CD4-positive, alpha-beta memory T cell (primary cell): ENCODE results near the gene TUBB4A. TPM values are rescaled to one million over a fixed set of nuclear protein-coding genes. Genes with fewer than 3 reads are reported as not detected.

Experiments used
- polyA plus RNA-seq, 2 donors: library from polyadenylated mRNA; unstranded; fragments of 300-500 nt; fragmentation: Illumina TruSeq; gene quantifications; one replicate each; pipeline ENCODE4 v1.2.3, GENCODE V29; 2021
- total RNA-seq, 2 experiments: library from RNA; stranded (reverse); gene quantifications; one replicate each; pipeline ENCODE4 v1.2.3, GENCODE V29; 2021

Gene TUBB4A
- total and polyA plus RNA-seq, 4 experiments from 2014 or later = 1.5 to 4.7 (median 2.9) TPM

Other genes starting within 250 kb of the TUBB4A start
- gene MLLT1, start 222.3 kb downstream of the TUBB4A start, total RNA-seq = 10 to 100 TPM; 41.1 to 41.7 TPM
- 1 to 10 TPM in 1 of 2 donors, under 1 TPM in 1; 0.50 to 2.0 TPM for gene MLLT1, start 222.3 kb downstream of the TUBB4A start, polyA plus RNA-seq
- gene ACER1, start 168.7 kb downstream of the TUBB4A start, total RNA-seq = 1 to 10 TPM in 1 of 2 experiments, under 1 TPM in 1; 0.67 to 1.3 TPM
- 1 to 10 TPM in 1 of 2 donors, under 1 TPM in 1; 0.90 to 1.1 TPM for gene ACER1, start 168.7 kb downstream of the TUBB4A start, polyA plus RNA-seq
- gene CLPP, start 140.8 kb downstream of the TUBB4A start, total RNA-seq = 10 to 100 TPM; 70.8 to 71.3 TPM
- 100 to 1,000 TPM; 160 to 212 TPM for gene CLPP, start 140.8 kb downstream of the TUBB4A start, polyA plus RNA-seq
- gene ALKBH7, start 129.5 kb downstream of the TUBB4A start, total RNA-seq = 10 to 100 TPM; 67.4 to 73.4 TPM
- 10 to 100 TPM; 72.3 to 88.1 TPM for gene ALKBH7, start 129.5 kb downstream of the TUBB4A start, polyA plus RNA-seq
- 1 to 10 TPM; 4.6 to 5.2 TPM for gene PSPN, start 126.4 kb downstream of the TUBB4A start, total RNA-seq
- gene PSPN, start 126.4 kb downstream of the TUBB4A start, polyA plus RNA-seq = under 1 TPM; 0.38 to 0.61 TPM
- gene GTF2F1, start 109.1 kb downstream of the TUBB4A start, total RNA-seq = 10 to 100 TPM; 56.3 to 57.7 TPM
- gene GTF2F1, start 109.1 kb downstream of the TUBB4A start, polyA plus RNA-seq = 10 to 100 TPM in 1 of 2 donors, 1 to 10 TPM in 1; 6.6 to 27.5 TPM
- gene KHSRP, start 77.5 kb downstream of the TUBB4A start, total RNA-seq = 100 to 1,000 TPM; 168 to 169 TPM
- 10 to 100 TPM in 1 of 2 donors, 1 to 10 TPM in 1; 4.3 to 25.3 TPM for gene KHSRP, start 77.5 kb downstream of the TUBB4A start, polyA plus RNA-seq
- gene SLC25A41, start 68.5 kb downstream of the TUBB4A start, total RNA-seq = not detected
- gene SLC25A41, start 68.5 kb downstream of the TUBB4A start, polyA plus RNA-seq = not detected
- gene SLC25A23, start 42.5 kb downstream of the TUBB4A start, total RNA-seq = 10 to 100 TPM; 24.9 to 25.5 TPM
- 10 to 100 TPM in 1 of 2 donors, 1 to 10 TPM in 1; 8.2 to 24.3 TPM for gene SLC25A23, start 42.5 kb downstream of the TUBB4A start, polyA plus RNA-seq
- 1 to 10 TPM; 4.2 to 5.1 TPM for gene CRB3, start 38.0 kb downstream of the TUBB4A start, total RNA-seq
- gene CRB3, start 38.0 kb downstream of the TUBB4A start, polyA plus RNA-seq = 10 to 100 TPM in 1 of 2 donors, 1 to 10 TPM in 1; 4.3 to 10.3 TPM
- 100 to 1,000 TPM; 105 to 113 TPM for gene DENND1C, start 20.5 kb downstream of the TUBB4A start, total RNA-seq
- 10 to 100 TPM; 39.6 to 77.8 TPM for gene DENND1C, start 20.5 kb downstream of the TUBB4A start, polyA plus RNA-seq
- gene TNFSF9, start 28.7 kb upstream of the TUBB4A start, total RNA-seq = under 1 TPM; 0.64 to 0.99 TPM
- 1 to 10 TPM in 1 of 2 donors, under 1 TPM in 1; 0.29 to 3.3 TPM for gene TNFSF9, start 28.7 kb upstream of the TUBB4A start, polyA plus RNA-seq
- gene CD70, start 88.8 kb upstream of the TUBB4A start, total RNA-seq = 1 to 10 TPM; 1.9 to 3.0 TPM
- gene CD70, start 88.8 kb upstream of the TUBB4A start, polyA plus RNA-seq = 1 to 10 TPM; 1.8 to 1.9 TPM
- gene TNFSF14, start 167.9 kb upstream of the TUBB4A start, total RNA-seq = 10 to 100 TPM; 12.5 to 14.0 TPM
- gene TNFSF14, start 167.9 kb upstream of the TUBB4A start, polyA plus RNA-seq = 10 to 100 TPM in 1 of 2 donors, 1 to 10 TPM in 1; 3.1 to 18.9 TPM
- 1 to 10 TPM; 1.5 to 2.2 TPM for gene C3, start 218.3 kb upstream of the TUBB4A start, total RNA-seq
- gene C3, start 218.3 kb upstream of the TUBB4A start, polyA plus RNA-seq = not detected
- gene GPR108, start 235.3 kb upstream of the TUBB4A start, total RNA-seq = 10 to 100 TPM; 75.6 to 85.3 TPM
- 100 to 1,000 TPM in 1 of 2 donors, 10 to 100 TPM in 1; 99.2 to 183 TPM for gene GPR108, start 235.3 kb upstream of the TUBB4A start, polyA plus RNA-seq
- 1 to 10 TPM; 6.1 to 6.5 TPM for gene TRIP10, start 237.4 kb upstream of the TUBB4A start, total RNA-seq
- 1 to 10 TPM; 1.1 to 2.0 TPM for gene TRIP10, start 237.4 kb upstream of the TUBB4A start, polyA plus RNA-seq